Measurements from ENCODE around the gene ABCF2. TPM values are rescaled to one million over a fixed set of nuclear protein-coding genes. Genes with fewer than 3 reads are reported as not detected.

The ABCF2 gene
- total RNA-seq, 1 experiment from 2014 or later: 89.1 TPM

- DNase-seq (ENCODE audit: low read depth): no peak
These were observed 31.2 kb downstream of the ABCF2 start for GRCh38 chr7:151195616-151196450.

- no peak for DNase-seq (ENCODE audit: low read depth)
These were observed 32.8 kb downstream of the ABCF2 start for GRCh38 chr7:151194188-151194587.

DNA sequence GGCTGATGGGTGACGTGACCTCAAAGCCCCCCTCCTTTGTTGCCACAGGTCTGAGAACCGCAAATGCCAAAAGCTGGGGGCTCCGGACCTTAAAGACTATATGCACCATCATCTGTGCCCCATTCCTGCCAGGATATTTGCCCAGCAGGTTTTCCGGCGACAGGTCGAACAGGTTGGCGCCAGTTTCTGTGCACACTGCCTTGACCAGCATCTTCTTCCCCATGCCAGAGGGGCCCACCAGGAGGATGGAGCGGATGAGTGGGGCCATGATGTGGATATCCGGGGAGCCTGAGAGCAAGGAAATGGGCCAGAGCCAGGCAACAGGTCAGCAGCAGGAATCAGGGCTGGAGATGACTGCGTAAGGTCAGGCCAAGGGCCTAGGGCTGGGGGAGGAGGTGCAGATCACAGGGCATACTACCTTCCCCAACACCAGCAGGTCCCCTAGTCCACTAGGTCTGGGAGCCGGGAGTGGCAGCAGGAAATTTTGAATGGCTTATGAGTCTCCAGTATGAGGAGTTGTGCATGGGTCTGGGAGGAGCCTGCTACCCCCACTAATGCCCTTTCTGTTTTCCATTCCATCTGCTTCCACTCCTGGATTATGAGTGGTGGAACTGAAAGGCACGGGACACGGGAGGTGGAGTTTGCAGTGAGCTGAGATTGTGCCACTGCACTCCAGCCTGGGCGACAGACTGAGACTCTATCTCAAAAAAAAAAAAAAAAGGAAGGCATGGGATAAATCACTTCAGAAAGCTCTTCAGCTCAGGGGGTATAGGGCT, 33.6 kb downstream of the ABCF2 start:
- DNase-seq (ENCODE audit: low read depth): no peak

GRCh38 chr7:151192002-151192539, 34.9 kb downstream of the ABCF2 start:
- no peak for DNase-seq (ENCODE audit: low read depth)

DNA sequence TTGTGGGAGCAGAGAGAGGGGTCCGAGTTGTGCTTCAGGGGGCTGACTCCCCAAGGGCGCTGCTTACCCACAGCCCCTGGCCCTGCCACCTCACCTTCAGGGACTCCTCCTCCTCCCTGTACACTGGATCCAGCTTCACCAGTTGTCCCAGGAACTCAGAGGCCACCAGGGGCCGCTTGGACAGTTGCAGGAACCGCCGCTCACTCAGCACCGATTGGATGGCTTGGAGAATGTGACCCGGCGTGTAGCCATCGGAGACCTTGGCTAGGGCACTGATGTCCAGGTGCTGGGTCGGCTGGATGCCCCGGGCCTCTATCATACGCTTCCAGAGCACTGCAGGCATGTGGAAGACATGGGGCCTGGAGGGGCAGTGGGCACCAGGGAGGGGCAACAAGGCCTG, 35.5 kb downstream of the ABCF2 start:
- DNase-seq (ENCODE audit: low read depth): no peak

GRCh38 chr7:151189038-151189437, 38.0 kb downstream of the ABCF2 start:
- DNase-seq (ENCODE audit: low read depth): no peak

GRCh38 chr7:151188252-151188542, 38.8 kb downstream of the ABCF2 start:
- no peak for DNase-seq (ENCODE audit: low read depth)

DNA sequence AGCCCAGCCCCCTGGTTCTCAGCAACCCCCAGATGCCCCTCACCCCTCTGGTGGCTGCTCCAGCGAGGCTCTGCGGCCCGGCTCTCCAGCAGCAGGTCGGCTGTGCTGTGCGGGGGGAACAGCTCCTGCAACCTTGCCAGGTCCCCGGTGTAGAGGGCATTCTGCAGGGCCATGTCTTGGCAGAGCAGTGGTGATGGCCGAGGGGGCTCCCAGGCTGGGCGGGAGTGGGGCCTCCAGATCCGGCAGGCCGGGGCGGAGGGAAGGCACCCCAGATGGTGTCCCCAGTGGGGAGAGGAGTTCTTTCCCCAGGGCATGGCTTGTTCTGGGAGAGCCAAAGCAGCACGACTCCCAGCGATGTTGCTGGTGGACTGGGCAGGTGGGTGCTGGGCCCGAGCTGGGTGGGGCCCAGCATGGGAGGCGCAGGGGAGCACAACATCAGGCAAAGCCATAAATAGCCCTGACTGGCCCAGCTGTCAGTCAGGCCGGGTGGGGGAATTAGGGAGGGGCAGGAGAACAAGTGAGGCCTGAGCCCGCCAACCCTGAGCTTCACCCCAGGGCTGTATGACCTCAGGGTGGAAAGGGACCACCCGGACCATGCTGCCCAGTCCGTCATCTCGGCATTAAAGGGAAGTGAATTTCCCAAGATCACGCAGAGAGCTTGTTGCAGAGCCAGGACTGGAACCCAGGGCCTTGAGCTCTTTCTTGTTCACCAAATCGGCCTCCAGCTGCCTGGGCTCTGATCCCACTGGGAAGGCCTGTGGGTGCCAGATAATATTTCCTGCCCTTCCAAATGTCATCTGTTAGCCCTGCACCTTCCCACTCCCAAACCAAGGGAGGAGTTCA, 39.4 kb downstream of the ABCF2 start:
- no peak for DNase-seq (ENCODE audit: low read depth)

DNA sequence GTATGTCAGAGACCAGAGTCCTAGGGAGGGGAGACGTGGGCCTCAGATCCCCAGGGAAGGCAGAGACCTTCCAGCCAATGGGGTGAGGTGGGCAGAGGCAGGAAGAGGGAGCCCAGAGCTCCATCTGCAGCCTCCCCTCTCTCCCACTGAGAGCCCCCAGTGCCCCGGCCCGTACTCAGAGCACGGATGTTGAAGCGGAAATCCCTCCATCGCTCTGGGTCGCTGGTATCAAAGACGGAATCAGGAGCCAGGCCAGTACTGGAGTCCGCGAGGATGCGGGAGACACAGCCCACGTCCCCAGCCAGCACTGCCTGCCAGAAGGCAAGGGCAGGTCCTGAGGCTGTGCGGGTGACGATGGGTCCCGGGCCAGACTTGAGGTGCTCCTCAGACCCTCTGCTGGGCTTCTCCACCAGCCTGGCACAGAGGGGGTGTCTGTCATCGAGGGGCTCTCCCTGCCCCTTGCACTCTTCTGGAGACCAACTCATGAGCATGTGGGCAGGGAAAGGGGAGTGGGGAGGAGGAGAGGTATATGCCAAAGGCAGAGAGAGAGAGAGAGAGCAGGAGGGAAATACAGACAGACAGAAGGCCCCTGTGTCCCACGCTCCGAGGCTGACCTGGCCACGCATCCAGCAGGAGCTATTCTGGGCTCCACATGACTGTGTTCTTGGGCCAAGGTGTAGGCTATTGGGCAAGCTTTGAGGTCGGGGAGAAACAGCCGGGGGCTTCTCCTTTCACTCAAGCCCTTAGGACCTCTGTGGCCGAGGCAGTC, 40.2 kb downstream of the ABCF2 start, which contains the start of gene ASB10:
Gene ASB10, minus strand, starts transcription at position 611 of the 769 bp plus-strand sequence. Its CDS starts 120 bp downstream, at position 491.
- no peak for DNase-seq (ENCODE audit: low read depth)

DNA sequence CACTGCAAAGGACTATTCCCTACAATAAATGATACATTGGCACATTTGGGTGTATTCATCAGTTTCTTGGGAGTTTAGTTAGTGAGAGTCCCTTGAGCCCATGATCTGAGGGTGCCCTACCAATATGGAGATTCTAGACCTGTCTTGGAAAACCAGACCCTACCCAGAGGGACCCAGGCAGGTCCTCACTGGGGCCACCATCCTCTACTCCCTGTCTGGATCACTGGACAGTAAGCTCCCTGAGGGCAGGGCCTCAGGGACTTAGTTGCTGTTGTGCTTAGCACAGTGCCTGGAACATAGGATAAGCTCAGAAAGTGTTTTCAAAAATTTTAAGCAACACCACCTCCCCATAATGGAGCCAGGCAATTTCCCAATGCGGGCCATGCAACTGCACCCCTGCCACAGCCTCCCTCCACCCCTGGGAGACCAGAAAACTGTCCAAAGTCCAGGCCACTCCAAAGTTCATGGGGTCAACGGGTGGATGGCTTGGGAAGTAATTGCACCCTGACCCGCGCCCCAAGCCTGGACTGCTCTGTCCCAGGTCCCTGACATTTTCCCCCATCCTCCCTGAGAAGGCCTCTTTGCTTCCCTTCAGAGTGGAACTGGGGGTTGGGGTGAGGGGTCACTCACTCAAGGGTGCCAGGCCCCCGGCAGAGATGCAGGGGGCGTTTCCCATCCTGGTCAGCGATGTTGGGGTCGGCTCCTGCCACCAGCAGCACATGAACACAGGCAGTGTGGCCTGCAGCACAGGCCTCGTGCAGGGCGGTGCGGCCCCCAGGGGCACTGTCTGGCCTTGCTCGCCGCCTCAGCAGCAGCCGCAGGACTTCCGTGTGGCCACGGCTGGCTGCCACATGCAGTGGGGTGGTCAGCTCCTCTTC, 41.0 kb downstream of the ABCF2 start:
- DNase-seq (ENCODE audit: low read depth): no peak

- DNase-seq (ENCODE audit: low read depth): no peak
These were observed 46.0 kb downstream of the ABCF2 start for GRCh38 chr7:151181011-151181431.

GRCh38 chr7:151179946-151180345, 47.1 kb downstream of the ABCF2 start:
- no peak for DNase-seq (ENCODE audit: low read depth)

GRCh38 chr7:151179287-151179860, 47.6 kb downstream of the ABCF2 start:
- no peak for DNase-seq (ENCODE audit: low read depth)

DNA sequence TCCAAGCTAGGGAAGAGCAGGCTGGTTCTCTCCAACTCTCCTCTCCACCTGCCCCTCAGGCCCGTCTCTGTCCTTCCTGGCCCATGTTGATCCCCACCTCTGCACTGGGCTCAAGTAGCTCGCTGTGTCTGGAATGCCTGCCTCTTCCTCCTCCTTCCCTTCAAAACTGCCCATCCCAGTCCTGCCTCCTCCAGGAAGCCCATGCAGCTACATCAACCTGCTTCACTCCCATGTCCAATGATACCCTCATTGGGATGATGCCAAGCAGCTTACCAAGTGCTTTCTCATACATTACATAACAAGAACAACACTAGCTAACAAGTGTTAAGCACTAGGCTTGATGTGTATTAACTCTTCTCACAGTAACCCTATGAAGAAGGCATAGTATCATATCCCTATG, 48.2 kb downstream of the ABCF2 start:
- DNase-seq (ENCODE audit: low read depth): no peak

DNA sequence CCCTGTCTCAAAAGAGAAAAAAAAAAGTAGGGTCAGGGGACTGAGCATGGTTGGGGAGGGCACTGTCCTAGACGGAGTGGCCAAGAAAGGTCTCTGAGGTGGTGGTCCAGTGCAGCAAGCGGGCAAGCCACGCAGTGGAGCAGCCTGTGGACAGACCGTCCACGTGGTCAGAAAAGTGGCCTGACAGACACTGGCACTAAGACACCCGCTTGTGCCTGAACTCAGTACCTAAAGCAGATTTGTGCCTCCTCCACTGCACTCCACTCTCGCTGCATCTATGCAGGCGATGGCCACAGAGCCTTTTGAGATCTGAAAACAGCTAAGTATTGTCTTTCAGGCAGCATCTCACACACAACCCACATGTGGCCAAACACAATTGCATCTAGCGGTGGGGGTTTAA, 48.8 kb downstream of the ABCF2 start:
- no peak for DNase-seq (ENCODE audit: low read depth)

DNA sequence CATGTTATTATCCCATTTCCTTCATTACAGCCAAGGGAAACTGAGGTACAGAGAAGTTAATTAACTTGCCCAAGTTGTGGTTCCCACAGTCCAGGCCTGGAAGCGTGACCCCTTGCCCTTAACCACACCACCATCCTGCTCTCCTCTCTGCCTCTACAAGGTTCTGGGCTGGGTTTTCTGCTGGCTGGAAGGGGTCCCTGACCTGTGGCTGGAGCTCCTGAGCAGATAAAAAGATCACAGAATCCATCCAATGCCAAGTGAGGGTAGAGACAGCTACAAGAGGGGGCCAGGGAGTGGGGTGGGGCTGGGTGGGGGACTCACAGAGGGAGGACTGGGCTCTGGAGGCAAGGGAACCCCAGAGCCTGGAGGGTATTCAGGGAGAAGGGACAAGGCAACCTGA, 49.7 kb downstream of the ABCF2 start:
- no peak for DNase-seq (ENCODE audit: low read depth)

- DNase-seq (ENCODE audit: low read depth): no peak
These were observed 50.6 kb downstream of the ABCF2 start for GRCh38 chr7:151176401-151176800.

DNA sequence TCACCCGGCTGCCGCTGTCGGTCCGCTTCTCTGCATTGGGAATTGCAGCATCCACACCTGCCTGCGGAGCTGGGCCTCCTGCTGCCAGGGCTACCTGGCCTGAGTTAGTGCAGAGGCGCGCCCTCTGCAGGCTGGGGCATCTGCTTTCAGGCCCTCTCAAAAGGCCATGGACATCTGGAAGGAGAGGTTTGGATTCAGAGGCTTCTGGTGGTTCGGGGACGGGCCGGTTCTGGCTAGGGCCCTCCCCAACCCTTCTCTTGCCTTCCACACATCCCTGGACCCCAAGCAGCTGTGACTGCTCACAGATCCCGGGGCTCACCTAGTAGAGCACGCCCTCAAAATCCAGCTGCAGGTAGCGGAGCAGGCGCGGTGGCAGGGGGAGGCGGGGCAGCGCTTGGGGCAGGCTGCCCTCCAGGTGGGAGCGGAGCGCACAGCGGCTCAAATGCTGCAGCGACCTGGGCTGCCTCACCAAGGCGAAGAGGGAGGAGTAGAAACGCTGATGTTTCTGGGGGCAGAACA, 51.2 kb downstream of the ABCF2 start:
- no peak for DNase-seq (ENCODE audit: low read depth)

Data from HT1080 (cell line).